Stomach (tissue), 4 donors: ENCODE measurements around the gene RMND5A.

Experiments used
- POLR2AphosphoS5 ChIP-seq, 3 donors: sonication (generic); formaldehyde crosslinking; IDR thresholded peaks; one replicate each; pipeline ENCODE4 v1.6.1; 2016; ENCODE audit warnings: antibody characterized with exemption in 3 of 3
- TF ChIP-seq, protein P1 (sequence below), 7 experiments: fragments of 450-650 bp in 4 of 7; fragments of 200-600 bp in 3 of 7; sonication (generic) in 3 of 7; IDR thresholded peaks; one replicate each; pipeline ENCODE4 v1.5.1; 2016 to 2019; ENCODE audit warnings: antibody characterized with exemption in 7 of 7, control low read depth in 2 of 7, mild to moderate bottlenecking in 1 of 7

- no peak for TF ChIP-seq POLR2AphosphoS5 (IDR thresholded peaks at IDR 0.05)
- TF ChIP-seq, protein P1, sequence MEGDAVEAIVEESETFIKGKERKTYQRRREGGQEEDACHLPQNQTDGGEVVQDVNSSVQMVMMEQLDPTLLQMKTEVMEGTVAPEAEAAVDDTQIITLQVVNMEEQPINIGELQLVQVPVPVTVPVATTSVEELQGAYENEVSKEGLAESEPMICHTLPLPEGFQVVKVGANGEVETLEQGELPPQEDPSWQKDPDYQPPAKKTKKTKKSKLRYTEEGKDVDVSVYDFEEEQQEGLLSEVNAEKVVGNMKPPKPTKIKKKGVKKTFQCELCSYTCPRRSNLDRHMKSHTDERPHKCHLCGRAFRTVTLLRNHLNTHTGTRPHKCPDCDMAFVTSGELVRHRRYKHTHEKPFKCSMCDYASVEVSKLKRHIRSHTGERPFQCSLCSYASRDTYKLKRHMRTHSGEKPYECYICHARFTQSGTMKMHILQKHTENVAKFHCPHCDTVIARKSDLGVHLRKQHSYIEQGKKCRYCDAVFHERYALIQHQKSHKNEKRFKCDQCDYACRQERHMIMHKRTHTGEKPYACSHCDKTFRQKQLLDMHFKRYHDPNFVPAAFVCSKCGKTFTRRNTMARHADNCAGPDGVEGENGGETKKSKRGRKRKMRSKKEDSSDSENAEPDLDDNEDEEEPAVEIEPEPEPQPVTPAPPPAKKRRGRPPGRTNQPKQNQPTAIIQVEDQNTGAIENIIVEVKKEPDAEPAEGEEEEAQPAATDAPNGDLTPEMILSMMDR (IDR thresholded peaks at IDR 0.05), result no peak
Measured at GRCh38 chr2:86789687-86790133, 69.6 kb downstream of the RMND5A start.
